GM12878 (cell line): ENCODE data around the gene LTBP2. TPM values are rescaled to one million over a fixed set of nuclear protein-coding genes. Genes with fewer than 3 reads are reported as not detected.

ENCODE experiments used
- CEBPB ChIP-seq, 2 experiments: fragments of 150-350 bp in 1 of 2; IDR thresholded peaks; 2 replicates each; pipeline ENCODE4 v1.6.1; 2012 to 2014; ENCODE audit warnings: low read depth in 2 of 2, low read length in 2 of 2, borderline replicate concordance in 1 of 2, inconsistent platforms in 1 of 2
- ETV6 ChIP-seq, 2 experiments: fragments of 450-650 bp in 1 of 2; IDR thresholded peaks in 1 of 2; conservative IDR thresholded peaks in 1 of 2; 2 replicates each; pipeline ENCODE4 v1.6.1; 2014; ENCODE audit warnings: antibody characterized with exemption in 1 of 2, borderline replicate concordance in 1 of 2, low read depth in 1 of 2, mild to moderate bottlenecking in 1 of 2, moderate library complexity in 1 of 2
- HDAC2 ChIP-seq: fragments of 200-600 bp; sonication (generic); IDR thresholded peaks from 2 replicates; pipeline ENCODE4 v1.6.1; 2017
- NBN ChIP-seq: fragments of 450-650 bp; IDR thresholded peaks from 2 replicates; pipeline ENCODE4 v1.6.1; 2016
- NFIC ChIP-seq: IDR thresholded peaks from 2 replicates; pipeline ENCODE4 v1.6.1; 2012; ENCODE audit warnings: low read depth, mild to moderate bottlenecking, inconsistent platforms, low read length, moderate library complexity
- NRF1 ChIP-seq: conservative IDR thresholded peaks from 2 replicates; pipeline ENCODE4 v1.6.1; 2011; ENCODE audit warnings: mild to moderate bottlenecking, low read depth, low read length, improper control_type of control experiment
- PML ChIP-seq: IDR thresholded peaks from 2 replicates; pipeline ENCODE4 v1.6.1; 2012; ENCODE audit warnings: low read length, inconsistent platforms
- RBBP5 ChIP-seq: fragments of 200-600 bp; sonication (generic); conservative IDR thresholded peaks from 2 replicates; pipeline ENCODE4 v1.6.1; 2016
- SIN3A ChIP-seq: IDR thresholded peaks from 2 replicates; pipeline ENCODE4 v1.6.1; 2012; ENCODE audit warnings: low read depth, low read length, improper control_type of control experiment
- SMAD5 ChIP-seq: IDR thresholded peaks from 2 replicates; pipeline ENCODE4 v1.6.1; 2016; ENCODE audit warnings: antibody characterized with exemption, low read depth
- SRF ChIP-seq, 2 experiments: IDR thresholded peaks; 2 replicates each; pipeline ENCODE4 v1.6.1; 2011; ENCODE audit warnings: low read depth in 2 of 2, low read length in 2 of 2, mild to moderate bottlenecking in 1 of 2, moderate library complexity in 1 of 2
- YBX1 ChIP-seq: fragments of 450-650 bp; IDR thresholded peaks from 2 replicates; pipeline ENCODE4 v1.6.1; 2016; ENCODE audit warnings: antibody characterized with exemption
- ZNF274 ChIP-seq: IDR thresholded peaks from one replicate; pipeline ENCODE4 v1.8.0; 2011; ENCODE audit not compliant: insufficient read length, insufficient read depth
- polyA plus RNA-seq, 11 experiments: library from polyadenylated mRNA; depleted of rRNA in 4 of 11; unstranded in 6 of 11; stranded (reverse) in 5 of 11; fragments of >200 nt; fragmentation: Nextera tagmentation in 4 of 11; fragmentation: Illumina TruSeq in 1 of 11; extraction: Ambion mirVana in 4 of 11; extraction: Trizol in 1 of 11; gene quantifications; 1 replicate in 1 of 11; 2 replicates in 10 of 11; pipeline versions ENCODE4 v1.2.1 to v1.2.3, GENCODE V29; 2011 to 2016; ENCODE audit warnings: inconsistent platforms in 2 of 11, missing spikeins in 2 of 11, low read depth in 1 of 11
- total RNA-seq, 4 experiments: library from RNA; depleted of rRNA in 3 of 4; stranded (reverse); fragments of >200 nt in 3 of 4; fragmentation: Illumina TruSeq in 1 of 4; extraction: Trizol in 1 of 4; gene quantifications; 2 replicates each; pipeline versions ENCODE4 v1.2.1 to v1.2.3, GENCODE V29; 2013 to 2021
- TF ChIP-seq, protein P1 (sequence below): fragments of 450-650 bp; IDR thresholded peaks from 2 replicates; pipeline ENCODE4 v1.6.1; 2017; ENCODE audit warnings: borderline replicate concordance
- TF ChIP-seq, protein P2 (sequence below): IDR thresholded peaks from 2 replicates; pipeline ENCODE4 v1.6.1; 2012; ENCODE audit warnings: improper control_type of control experiment, low read depth, low read length; ENCODE audit not compliant: insufficient replicate concordance
- TF ChIP-seq, protein P3 (sequence below): fragments of 450-650 bp; IDR thresholded peaks from 2 replicates; pipeline ENCODE4 v1.6.1; 2016; ENCODE audit warnings: mild to moderate bottlenecking, moderate library complexity, borderline replicate concordance

The LTBP2 gene
- total and polyA plus RNA-seq, 10 of the 15 experiments (the other 5 are each of a cell fraction or from before 2014, with no cell fraction given), result 0.03 to 0.23 (median 0.06) TPM; not detected in 1

DNA sequence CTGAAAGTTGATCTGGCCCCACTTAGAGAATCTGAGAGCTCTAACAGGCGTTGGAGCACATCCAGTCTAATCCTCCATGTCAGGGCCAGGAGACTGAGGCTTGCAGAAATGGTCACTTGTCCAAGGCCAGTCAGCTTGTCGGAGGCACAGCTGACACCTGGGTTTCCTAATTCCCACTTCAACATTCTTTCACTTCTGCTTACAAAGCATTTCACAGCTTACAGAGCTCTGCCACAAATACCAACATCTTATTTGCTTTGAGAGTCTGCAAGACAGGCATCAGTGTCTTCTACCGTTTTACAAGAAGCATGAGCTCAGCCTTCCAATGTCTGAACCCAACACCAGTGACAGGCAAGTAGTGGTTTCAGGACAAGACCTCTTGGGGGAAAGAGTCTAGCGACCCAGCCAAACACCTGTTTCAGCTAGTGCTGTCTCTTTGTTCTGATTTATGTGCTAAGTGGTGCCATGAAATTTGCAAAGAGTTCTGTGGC lies 86.6 kb downstream of the LTBP2 start (continued):
- TF ChIP-seq, protein P1, sequence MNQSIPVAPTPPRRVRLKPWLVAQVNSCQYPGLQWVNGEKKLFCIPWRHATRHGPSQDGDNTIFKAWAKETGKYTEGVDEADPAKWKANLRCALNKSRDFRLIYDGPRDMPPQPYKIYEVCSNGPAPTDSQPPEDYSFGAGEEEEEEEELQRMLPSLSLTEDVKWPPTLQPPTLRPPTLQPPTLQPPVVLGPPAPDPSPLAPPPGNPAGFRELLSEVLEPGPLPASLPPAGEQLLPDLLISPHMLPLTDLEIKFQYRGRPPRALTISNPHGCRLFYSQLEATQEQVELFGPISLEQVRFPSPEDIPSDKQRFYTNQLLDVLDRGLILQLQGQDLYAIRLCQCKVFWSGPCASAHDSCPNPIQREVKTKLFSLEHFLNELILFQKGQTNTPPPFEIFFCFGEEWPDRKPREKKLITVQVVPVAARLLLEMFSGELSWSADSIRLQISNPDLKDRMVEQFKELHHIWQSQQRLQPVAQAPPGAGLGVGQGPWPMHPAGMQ, result no peak
- TF ChIP-seq HDAC2 (no peak), SRF (IDR thresholded peaks at IDR 0.05; ENCODE audit: low read depth in 2 of 2, low read length in 2 of 2) (no peak), NRF1 (no peak), RBBP5 (no peak), SMAD5 (no peak), NBN (no peak), ZNF274 (no peak), YBX1 (no peak), SIN3A (no peak), CEBPB (IDR thresholded peaks at IDR 0.05; ENCODE audit: borderline replicate concordance in 1 of 2, low read depth in 2 of 2, low read length in 2 of 2) (no peak), ETV6 (conservative IDR thresholded peaks at IDR 0.05 in 1 of 2, IDR thresholded peaks at IDR 0.05 in 1 of 2; ENCODE audit: borderline replicate concordance in 1 of 2, low read depth in 1 of 2) (no peak), NFIC (no peak), PML (no peak)
- TF ChIP-seq, protein P2, sequence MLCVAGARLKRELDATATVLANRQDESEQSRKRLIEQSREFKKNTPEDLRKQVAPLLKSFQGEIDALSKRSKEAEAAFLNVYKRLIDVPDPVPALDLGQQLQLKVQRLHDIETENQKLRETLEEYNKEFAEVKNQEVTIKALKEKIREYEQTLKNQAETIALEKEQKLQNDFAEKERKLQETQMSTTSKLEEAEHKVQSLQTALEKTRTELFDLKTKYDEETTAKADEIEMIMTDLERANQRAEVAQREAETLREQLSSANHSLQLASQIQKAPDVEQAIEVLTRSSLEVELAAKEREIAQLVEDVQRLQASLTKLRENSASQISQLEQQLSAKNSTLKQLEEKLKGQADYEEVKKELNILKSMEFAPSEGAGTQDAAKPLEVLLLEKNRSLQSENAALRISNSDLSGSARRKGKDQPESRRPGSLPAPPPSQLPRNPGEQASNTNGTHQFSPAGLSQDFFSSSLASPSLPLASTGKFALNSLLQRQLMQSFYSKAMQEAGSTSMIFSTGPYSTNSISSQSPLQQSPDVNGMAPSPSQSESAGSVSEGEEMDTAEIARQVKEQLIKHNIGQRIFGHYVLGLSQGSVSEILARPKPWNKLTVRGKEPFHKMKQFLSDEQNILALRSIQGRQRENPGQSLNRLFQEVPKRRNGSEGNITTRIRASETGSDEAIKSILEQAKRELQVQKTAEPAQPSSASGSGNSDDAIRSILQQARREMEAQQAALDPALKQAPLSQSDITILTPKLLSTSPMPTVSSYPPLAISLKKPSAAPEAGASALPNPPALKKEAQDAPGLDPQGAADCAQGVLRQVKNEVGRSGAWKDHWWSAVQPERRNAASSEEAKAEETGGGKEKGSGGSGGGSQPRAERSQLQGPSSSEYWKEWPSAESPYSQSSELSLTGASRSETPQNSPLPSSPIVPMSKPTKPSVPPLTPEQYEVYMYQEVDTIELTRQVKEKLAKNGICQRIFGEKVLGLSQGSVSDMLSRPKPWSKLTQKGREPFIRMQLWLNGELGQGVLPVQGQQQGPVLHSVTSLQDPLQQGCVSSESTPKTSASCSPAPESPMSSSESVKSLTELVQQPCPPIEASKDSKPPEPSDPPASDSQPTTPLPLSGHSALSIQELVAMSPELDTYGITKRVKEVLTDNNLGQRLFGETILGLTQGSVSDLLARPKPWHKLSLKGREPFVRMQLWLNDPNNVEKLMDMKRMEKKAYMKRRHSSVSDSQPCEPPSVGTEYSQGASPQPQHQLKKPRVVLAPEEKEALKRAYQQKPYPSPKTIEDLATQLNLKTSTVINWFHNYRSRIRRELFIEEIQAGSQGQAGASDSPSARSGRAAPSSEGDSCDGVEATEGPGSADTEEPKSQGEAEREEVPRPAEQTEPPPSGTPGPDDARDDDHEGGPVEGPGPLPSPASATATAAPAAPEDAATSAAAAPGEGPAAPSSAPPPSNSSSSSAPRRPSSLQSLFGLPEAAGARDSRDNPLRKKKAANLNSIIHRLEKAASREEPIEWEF, result no peak
- TF ChIP-seq, protein P3, sequence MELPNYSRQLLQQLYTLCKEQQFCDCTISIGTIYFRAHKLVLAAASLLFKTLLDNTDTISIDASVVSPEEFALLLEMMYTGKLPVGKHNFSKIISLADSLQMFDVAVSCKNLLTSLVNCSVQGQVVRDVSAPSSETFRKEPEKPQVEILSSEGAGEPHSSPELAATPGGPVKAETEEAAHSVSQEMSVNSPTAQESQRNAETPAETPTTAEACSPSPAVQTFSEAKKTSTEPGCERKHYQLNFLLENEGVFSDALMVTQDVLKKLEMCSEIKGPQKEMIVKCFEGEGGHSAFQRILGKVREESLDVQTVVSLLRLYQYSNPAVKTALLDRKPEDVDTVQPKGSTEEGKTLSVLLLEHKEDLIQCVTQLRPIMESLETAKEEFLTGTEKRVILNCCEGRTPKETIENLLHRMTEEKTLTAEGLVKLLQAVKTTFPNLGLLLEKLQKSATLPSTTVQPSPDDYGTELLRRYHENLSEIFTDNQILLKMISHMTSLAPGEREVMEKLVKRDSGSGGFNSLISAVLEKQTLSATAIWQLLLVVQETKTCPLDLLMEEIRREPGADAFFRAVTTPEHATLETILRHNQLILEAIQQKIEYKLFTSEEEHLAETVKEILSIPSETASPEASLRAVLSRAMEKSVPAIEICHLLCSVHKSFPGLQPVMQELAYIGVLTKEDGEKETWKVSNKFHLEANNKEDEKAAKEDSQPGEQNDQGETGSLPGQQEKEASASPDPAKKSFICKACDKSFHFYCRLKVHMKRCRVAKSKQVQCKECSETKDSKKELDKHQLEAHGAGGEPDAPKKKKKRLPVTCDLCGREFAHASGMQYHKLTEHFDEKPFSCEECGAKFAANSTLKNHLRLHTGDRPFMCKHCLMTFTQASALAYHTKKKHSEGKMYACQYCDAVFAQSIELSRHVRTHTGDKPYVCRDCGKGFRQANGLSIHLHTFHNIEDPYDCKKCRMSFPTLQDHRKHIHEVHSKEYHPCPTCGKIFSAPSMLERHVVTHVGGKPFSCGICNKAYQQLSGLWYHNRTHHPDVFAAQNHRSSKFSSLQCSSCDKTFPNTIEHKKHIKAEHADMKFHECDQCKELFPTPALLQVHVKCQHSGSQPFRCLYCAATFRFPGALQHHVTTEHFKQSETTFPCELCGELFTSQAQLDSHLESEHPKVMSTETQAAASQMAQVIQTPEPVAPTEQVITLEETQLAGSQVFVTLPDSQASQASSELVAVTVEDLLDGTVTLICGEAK, result no peak
